ENCODE results near the gene HCN1. TPM values are rescaled to one million over a fixed set of nuclear protein-coding genes. Genes with fewer than 3 reads are reported as not detected.

Gene HCN1
- total RNA-seq, 1 donor from 2014 or later: 0.14 TPM

- Histone ChIP-seq H3K27me3 (ENCODE audit: low read depth) (no peaks in the 10 kb centered on the region), H3K27ac (replicated peaks) (no peak overlapping the region), H3K36me3 (no peaks in the 10 kb centered on the region), H3K9me3 (replicated peaks) (no peaks in the 10 kb centered on the region), H3K4me3 (no peak overlapping the region), H3K4me1 (no peaks in the 10 kb centered on the region)
- intact Hi-C loops (cut with micrococcal nuclease): no loop called here
- no peak for DNase-seq
- no peak for TF ChIP-seq CTCF (IDR thresholded peaks at IDR 0.05; ENCODE audit: borderline replicate concordance)
Measured at GRCh38 chr5:45648744-45649143, 47.4 kb downstream of the HCN1 start.

- intact Hi-C loops (cut with micrococcal nuclease): no loop called here
Measured at GRCh38 chr5:45643056-45643455, 53.1 kb downstream of the HCN1 start.

GRCh38 chr5:45642370-45642769 lies 53.8 kb downstream of the HCN1 start:
- no peak overlapping the region for H3K27ac ChIP-seq (replicated peaks)
- no peaks in the 10 kb centered on the region for H3K4me1 ChIP-seq
- no peaks in the 10 kb centered on the region for H3K36me3 ChIP-seq
- no peaks in the 10 kb centered on the region for H3K27me3 ChIP-seq (ENCODE audit: low read depth)
- no peaks in the 10 kb centered on the region for H3K9me3 ChIP-seq (replicated peaks)
- H3K4me3 ChIP-seq: no peak overlapping the region
- DNase-seq: no peak
- no peak for TF ChIP-seq CTCF (IDR thresholded peaks at IDR 0.05; ENCODE audit: borderline replicate concordance)
- intact Hi-C loops (cut with micrococcal nuclease): no loop called here

More at GRCh38 chr5:45643056-45643455, 53.1 kb downstream of the HCN1 start:
- no peak for TF ChIP-seq CTCF (IDR thresholded peaks at IDR 0.05; ENCODE audit: borderline replicate concordance)
- H3K27me3 ChIP-seq (ENCODE audit: low read depth): no peaks in the 10 kb centered on the region
- no peaks in the 10 kb centered on the region for H3K9me3 ChIP-seq (replicated peaks)
- H3K4me3 ChIP-seq: no peak overlapping the region
- no peak overlapping the region for H3K27ac ChIP-seq (replicated peaks)
- no peaks in the 10 kb centered on the region for H3K4me1 ChIP-seq
- no peaks in the 10 kb centered on the region for H3K36me3 ChIP-seq
- DNase-seq: no peak

- no peak for DNase-seq
- Histone ChIP-seq H3K27ac (replicated peaks) (no peak overlapping the region), H3K4me1 (peaks cover 4% of the 10 kb centered on the region), H3K4me3 (no peak overlapping the region), H3K36me3 (no peaks in the 10 kb centered on the region), H3K27me3 (ENCODE audit: low read depth) (no peaks in the 10 kb centered on the region), H3K9me3 (replicated peaks) (no peaks in the 10 kb centered on the region)
- peak; percentile 55 for TF ChIP-seq CTCF (IDR thresholded peaks at IDR 0.05; ENCODE audit: borderline replicate concordance)
- intact Hi-C loops (cut with micrococcal nuclease): no loop called here
Measured at GRCh38 chr5:45639040-45639439, 57.1 kb downstream of the HCN1 start.

- no peak for TF ChIP-seq CTCF (IDR thresholded peaks at IDR 0.05; ENCODE audit: borderline replicate concordance)
- DNase-seq: no peak
- intact Hi-C loops (cut with micrococcal nuclease): no loop called here
Measured at GRCh38 chr5:45627076-45627656, 69.0 kb downstream of the HCN1 start.

More at GRCh38 chr5:45627076-45627656, 69.0 kb downstream of the HCN1 start:
- Histone ChIP-seq H3K27ac (replicated peaks) (no peak overlapping the region), H3K9me3 (replicated peaks) (no peaks in the 10 kb centered on the region), H3K4me1 (no peaks in the 10 kb centered on the region), H3K36me3 (no peaks in the 10 kb centered on the region), H3K27me3 (ENCODE audit: low read depth) (no peaks in the 10 kb centered on the region), H3K4me3 (no peak overlapping the region)

All from left ventricle myocardium inferior (tissue), 1 donor.